Inflammatory macrophage treated with lipopolysaccharide for 1 hour (primary cell): ENCODE results near the gene CRIP2.
A peak's percentile ranks its signal among the peaks of the same experiment; 100 is the strongest.

Source experiments
- DNase-seq, 2 donors: peaks; one replicate each; pipeline ENCODE4 v3.0.0-alpha.2; 2020 to 2022

The CRIP2 gene

DNA sequence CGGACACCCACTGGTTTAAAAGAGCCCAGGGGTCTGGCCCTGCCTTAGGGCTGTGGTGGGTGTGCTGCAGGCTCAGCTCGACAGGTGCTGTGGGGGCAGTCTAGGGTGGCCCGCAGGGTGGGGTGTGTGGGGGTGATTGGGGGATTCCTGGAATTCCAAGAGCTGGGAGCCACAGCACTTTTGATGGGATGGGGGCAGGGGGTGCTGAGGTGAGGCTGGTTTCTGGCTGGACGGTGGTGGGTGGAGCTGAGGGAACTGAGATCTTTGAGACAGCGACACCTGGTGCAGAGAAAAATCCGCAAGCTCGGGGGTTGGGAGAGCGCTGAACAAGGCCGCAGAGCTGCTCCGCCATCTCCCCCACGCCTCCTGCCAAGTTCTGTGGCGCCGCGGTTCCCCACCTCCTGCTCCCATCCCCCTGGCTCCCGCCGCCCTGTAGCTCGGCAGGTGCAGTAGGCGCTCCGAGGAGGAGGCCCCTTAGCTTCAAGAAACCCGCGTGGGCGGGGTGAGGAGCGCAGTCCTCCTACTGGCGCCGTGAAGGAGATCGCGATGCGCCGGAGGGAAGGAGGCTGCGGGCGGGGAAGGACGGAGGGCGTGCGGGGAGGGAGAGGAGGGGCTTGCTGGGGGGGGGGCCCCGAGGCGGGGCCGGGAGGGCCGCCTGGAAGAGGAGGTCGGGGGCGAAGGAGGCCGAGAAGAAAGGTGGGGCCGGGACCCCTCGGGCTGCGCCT, 15.1 kb downstream of the CRIP2 start:
- DNase-seq = peak; percentile 63 to 64

DNA sequence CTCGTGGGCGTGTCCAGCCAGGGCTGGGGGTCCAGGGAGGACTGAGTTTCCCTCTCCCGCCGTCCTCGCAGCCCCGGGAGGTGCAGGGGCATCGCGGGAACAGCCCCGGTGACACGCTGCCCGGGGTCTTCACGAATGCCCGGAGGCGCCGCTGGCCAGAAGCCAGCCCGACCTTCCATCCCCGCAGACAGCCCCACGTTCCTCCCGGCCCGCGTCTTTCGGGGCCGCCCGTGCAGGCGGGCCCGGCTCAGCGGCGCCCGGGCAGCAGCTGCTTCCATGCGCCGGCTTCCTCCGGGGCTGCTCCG, 15.6 kb downstream of the CRIP2 start:
- no peak for DNase-seq

- DNase-seq = peak; percentile 99 to 100
These were observed 16.1 kb downstream of the CRIP2 start, which contains the start of gene TEDC1 for GRCh38 chr14:105490572-105491365. Gene TEDC1, plus strand, starts transcription at chr14:105491246. Its CDS starts 130 bp downstream, at chr14:105491376.

DNA sequence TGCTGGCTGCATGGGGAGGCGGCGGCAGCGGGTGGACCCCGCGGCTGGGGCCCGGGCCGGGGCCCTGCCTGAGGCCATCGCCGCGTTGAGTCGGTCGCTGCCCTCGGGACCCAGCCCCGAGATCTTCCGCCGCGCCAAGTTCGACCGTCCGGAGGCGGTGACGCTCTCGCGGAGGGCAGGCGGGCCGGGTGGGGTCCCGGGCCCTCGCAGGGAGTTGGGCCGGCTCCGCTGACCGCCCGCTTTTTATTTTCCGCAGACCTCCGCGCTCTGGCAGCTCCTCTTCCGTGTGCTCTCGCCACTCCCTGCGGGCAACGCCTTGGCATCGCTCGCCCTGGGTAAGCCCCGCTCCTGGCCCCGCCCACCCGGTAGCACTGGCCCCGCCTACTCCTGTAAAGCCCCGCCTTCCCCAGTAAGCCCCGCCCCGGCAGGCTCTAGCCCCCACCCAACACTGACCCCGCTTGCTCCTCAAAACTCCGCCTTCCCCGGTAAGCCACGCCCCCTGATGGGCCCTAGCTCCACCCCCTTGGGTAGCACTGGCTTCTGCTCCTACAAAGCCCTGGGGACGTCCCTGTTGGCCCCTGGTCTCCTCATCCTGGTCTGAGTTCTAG, 16.8 kb downstream of the CRIP2 start:
- DNase-seq = peak; percentile 73 to 95

- DNase-seq = no peak
These were observed 17.7 kb downstream of the CRIP2 start for GRCh38 chr14:105492031-105492970.

DNA sequence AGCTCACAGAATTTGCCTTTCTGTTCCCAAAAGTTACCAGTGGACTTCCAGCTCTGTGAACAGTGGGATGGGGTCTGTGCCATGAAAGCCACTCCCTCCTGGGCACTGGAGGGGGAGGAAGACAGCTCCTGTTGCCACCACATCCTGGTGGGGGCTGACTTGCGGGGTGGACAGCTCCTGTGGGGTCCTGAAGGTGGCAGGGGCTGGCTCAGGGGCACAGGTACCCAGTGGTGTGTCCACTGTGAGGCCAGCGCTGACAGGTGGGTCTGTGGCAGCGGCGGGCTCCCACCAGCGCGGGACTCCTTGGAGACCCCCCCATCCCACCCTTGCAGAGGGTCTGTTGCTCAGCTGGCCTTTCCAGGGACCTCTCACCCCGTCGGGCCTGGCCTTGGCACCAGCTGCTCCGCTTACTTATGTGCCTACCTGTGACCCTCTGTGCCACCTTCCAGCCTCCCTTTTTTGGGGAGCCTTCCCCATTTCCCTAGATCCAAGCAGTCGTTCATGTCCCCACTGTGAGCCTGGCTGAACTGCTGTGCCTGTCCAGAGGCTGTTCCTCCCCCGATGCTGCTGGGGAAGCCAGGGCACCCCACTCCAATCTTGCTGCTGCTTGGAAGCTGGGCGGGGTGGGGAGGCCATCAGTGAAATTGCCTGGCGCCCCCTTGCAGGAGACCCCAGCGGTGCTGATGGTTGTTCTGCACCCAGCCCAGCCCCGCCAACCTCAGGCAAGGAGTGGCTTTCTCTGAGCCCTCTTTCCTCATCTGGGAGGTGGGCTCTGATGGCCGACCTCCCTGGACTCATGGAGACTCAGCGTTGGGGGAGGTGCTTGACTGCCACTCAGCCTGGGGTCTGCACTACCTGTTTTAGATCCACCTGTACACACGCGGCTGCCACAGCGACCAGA, 18.6 kb downstream of the CRIP2 start:
- no peak for DNase-seq

GRCh38 chr14:105493921-105494605, 19.4 kb downstream of the CRIP2 start:
- no peak for DNase-seq

DNA sequence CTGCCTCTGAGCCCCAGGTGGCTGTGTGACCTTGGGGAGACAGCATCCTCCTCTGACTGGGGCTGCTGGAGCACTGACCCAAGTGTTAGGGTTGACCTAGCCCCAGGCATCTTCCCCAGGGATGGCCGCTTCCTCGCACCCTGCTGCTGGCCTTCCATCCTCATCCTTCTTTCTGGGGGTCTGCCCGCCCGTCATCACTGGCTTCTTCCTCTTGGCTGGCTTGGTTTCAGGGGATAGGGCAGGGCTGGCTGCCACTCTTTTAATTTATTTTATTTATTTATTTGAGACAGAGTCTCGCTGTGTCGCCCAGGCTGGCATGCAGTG, 19.9 kb downstream of the CRIP2 start:
- DNase-seq = no peak

- no peak for DNase-seq
These were observed 20.7 kb downstream of the CRIP2 start for GRCh38 chr14:105495101-105495989.

- no peak for DNase-seq
These were observed 21.6 kb downstream of the CRIP2 start for GRCh38 chr14:105495990-105496830.

DNA sequence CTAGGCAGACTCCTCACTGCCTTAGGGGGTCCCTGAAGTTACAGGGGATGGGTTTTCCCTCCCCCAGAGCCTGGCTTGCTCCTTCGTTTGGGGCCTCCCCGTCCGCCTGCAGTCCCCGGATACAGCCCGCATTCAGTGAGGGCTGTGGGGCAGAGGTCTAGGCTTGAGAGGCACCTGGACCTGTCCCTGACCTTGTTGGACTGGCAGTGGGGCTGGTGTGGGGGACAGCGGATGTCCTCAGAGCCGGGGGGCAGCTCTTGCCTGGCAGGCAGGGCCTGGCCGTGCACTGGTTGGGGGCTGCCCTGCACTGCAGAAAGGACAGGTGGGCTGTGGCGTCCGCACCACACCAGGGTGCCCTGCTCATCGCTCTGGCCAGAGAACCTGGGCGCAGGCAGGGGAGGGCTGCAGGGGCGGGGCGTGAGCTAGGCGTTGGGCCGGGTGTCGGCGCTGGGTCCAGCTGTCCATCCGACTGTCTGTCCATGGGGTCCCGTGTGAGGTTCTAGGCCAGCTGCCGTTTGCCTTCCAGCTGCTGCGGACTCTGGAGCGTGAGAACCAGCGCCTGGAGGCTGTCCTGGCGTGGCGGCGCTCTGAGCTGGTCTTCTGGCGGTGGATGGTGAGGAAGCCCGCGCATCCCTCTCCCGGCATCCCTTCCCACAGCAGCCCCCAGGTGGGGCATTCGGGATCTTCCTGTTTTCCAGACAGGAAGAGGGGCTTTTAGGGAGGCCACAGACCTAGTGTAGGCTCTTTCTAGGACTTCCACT, 22.4 kb downstream of the CRIP2 start:
- no peak for DNase-seq

DNA sequence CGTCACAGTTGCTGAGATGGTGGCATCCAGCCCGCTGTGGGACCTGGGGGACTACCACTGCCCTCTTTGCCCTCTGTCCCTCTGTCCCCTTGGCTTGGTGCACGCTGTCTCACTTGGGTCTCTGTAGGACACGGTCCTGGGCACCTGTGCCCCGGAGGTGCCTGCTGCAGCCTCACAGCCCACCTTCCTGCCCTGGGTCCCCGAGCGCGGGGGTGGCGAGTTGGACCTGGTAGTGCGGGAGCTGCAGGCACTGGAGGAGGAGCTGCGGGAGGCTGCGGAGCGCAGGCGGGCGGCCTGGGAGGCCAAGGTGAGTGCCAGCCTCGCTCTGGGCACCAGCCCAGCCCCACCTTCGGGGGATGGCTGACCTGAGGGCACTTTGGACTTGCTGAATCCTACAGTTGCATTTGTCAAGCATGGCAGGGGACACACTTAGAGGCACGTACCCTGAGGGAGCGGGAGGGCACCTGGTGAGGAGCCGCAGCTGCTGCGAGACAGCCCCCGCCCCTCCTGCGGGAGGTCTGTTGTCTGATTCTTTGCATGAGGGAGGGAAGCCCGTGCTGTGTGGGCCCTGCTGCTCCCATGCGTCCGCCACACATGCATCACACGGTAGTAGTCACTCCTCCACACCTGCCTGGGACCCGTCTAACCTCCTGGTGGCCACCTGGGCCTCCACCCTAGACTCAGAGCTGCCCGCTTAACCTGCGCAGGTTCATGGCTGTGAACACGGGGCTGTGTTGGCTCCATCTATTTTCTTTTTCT, 23.2 kb downstream of the CRIP2 start:
- no peak for DNase-seq

- DNase-seq = no peak
These were observed 24.0 kb downstream of the CRIP2 start for GRCh38 chr14:105498430-105499255.

- no peak for DNase-seq
These were observed 24.8 kb downstream of the CRIP2 start for GRCh38 chr14:105499256-105500035.

DNA sequence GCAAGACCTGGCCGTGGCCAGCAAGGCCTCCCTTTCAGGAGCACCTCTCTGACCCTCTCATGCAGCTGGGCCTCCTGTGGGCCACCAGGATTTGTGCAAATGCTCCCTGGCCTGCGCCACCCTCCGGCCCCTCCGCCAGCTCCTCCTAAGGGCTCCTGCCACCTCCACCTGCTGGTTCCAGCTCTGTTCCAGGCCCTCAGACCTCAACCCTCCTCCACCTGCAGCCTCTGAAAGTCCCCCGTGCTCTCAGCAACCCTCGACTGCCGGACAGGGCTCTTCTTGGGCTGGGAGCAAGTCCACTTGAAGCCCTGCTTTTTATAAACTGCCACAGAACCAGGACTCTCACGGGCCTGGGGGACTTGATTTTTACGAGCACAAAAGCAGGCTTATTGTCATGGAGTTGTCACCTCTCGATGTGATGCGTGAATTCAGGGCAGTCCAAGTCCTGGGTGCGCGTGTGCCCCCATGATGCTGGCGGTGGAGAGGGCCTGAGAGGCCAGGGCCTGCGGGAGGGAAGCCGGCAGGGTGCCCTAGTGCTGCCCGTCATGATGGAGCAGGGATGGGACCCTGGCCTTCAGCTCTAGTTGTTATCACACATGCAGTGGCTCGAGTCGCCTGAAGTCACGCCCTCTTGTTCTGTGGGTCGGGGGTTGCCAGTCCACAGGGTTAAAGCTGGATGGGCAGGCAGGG, 25.6 kb downstream of the CRIP2 start:
- DNase-seq = no peak
